Stimulated activated naive B cell treated with anti-CD40 and anti-IgM and Interleukin-4, amounts not matched to agents 10 μg/mL and 1 μg/mL and 100 μg/mL, for 72 hours (primary cell): ENCODE measurements around the gene MT1HL1.
"Not testable (repeated sequence)": the region's sequence is repeated elsewhere in the genome, so short reads cannot be mapped to it uniquely, and the experiment has no call there.

Experiments
- ATAC-seq, 2 donors: fragments of 150-1000 bp; cut with Tn5 transposase; replicated peaks; 2 replicates each; pipeline ENCODE4 v1.10.0; 2021; ENCODE audit warnings: moderate library complexity in 1 of 2
- DNase-seq: peaks from one replicate; pipeline ENCODE4 v3.0.0; 2021
- H3K27ac Mint-ChIP-seq: one replicate; pipeline ENCODE4 v1.8.0; 2022; ENCODE audit warnings: mild to moderate bottlenecking, mixed read lengths
- H3K27me3 Mint-ChIP-seq, 2 donors: one replicate each; pipeline ENCODE4 v1.8.0; 2022; ENCODE audit warnings: mixed read lengths in 2 of 2
- H3K36me3 Mint-ChIP-seq, 2 donors: one replicate each; pipeline ENCODE4 v1.8.0; 2022; ENCODE audit warnings: mixed read lengths in 2 of 2, mild to moderate bottlenecking in 1 of 2
- H3K4me1 Mint-ChIP-seq, 2 donors: one replicate each; pipeline ENCODE4 v1.8.0; 2022; ENCODE audit warnings: mixed read lengths in 2 of 2, mild to moderate bottlenecking in 1 of 2
- H3K4me3 Mint-ChIP-seq, 2 donors: one replicate each; pipeline ENCODE4 v1.8.0; 2022; ENCODE audit warnings: mild to moderate bottlenecking in 2 of 2, mixed read lengths in 2 of 2, moderate library complexity in 1 of 2
- H3K9me3 Mint-ChIP-seq, 2 donors: one replicate each; pipeline ENCODE4 v1.8.0; 2022; ENCODE audit warnings: mixed read lengths in 2 of 2, mild to moderate bottlenecking in 1 of 2

MT1HL1 gene

GRCh38 chr1:236978740-236979139, 25.5 kb downstream of the MT1HL1 start:
- Mint-ChIP-seq H3K9me3 (peaks cover 0 to 4% of the 10 kb centered on the region in 2 donors), H3K36me3 (no peaks in the 10 kb centered on the region), H3K27ac (no peak overlapping the region), H3K4me3 (no peak overlapping the region), H3K27me3 (peaks cover 0 to 6% of the 10 kb centered on the region in 2 donors), H3K4me1 (no peaks in the 10 kb centered on the region)
- DNase-seq (no peak), ATAC-seq (no peak)

- Mint-ChIP-seq H3K9me3 (peaks cover 0 to 8% of the 10 kb centered on the region in 2 donors), H3K36me3 (no peaks in the 10 kb centered on the region), H3K4me3 (no peak overlapping the region), H3K4me1 (no peaks in the 10 kb centered on the region), H3K27me3 (peaks cover 0 to 19% of the 10 kb centered on the region in 2 donors), H3K27ac (no peak overlapping the region)
- no peak for DNase-seq
- ATAC-seq: no peak
These were observed 28.8 kb downstream of the MT1HL1 start for GRCh38 chr1:236975461-236975860.

GRCh38 chr1:236974025-236974424, 30.2 kb downstream of the MT1HL1 start:
- not testable (repeated sequence) for DNase-seq, H3K4me1 Mint-ChIP-seq, H3K27ac Mint-ChIP-seq, H3K9me3 Mint-ChIP-seq, H3K36me3 Mint-ChIP-seq, ATAC-seq, H3K4me3 Mint-ChIP-seq
- H3K27me3 Mint-ChIP-seq: peaks cover 0 to 19% of the 10 kb centered on the region in 2 donors

GRCh38 chr1:236966636-236967035, 37.6 kb downstream of the MT1HL1 start:
- DNase-seq (no peak), ATAC-seq (no peak)
- Mint-ChIP-seq H3K9me3 (peaks cover 1 to 6% of the 10 kb centered on the region in 2 donors), H3K4me1 (no peaks in the 10 kb centered on the region), H3K4me3 (no peak overlapping the region), H3K27me3 (peaks cover 6 to 11% of the 10 kb centered on the region in 2 donors), H3K36me3 (no peaks in the 10 kb centered on the region), H3K27ac (no peak overlapping the region)

- no peaks in the 10 kb centered on the region for H3K36me3 Mint-ChIP-seq
- no peak for ATAC-seq
- H3K9me3 Mint-ChIP-seq: peaks cover 10 to 18% of the 10 kb centered on the region in 2 donors
- no peaks in the 10 kb centered on the region for H3K4me1 Mint-ChIP-seq
- peaks cover 8 to 15% of the 10 kb centered on the region in 2 donors for H3K27me3 Mint-ChIP-seq
- no peak for DNase-seq
- H3K27ac Mint-ChIP-seq: no peak overlapping the region
- H3K4me3 Mint-ChIP-seq: no peak overlapping the region
These were observed 40.3 kb downstream of the MT1HL1 start for GRCh38 chr1:236963920-236964319.

- DNase-seq (no peak), ATAC-seq (no peak)
- Mint-ChIP-seq H3K27me3 (peaks cover 10 to 18% of the 10 kb centered on the region in 2 donors), H3K36me3 (no peaks in the 10 kb centered on the region), H3K4me3 (no peak overlapping the region), H3K27ac (no peak overlapping the region), H3K9me3 (peaks cover 21 to 29% of the 10 kb centered on the region in 2 donors), H3K4me1 (no peaks in the 10 kb centered on the region)
These were observed 45.1 kb downstream of the MT1HL1 start for GRCh38 chr1:236959112-236959511.

- Mint-ChIP-seq H3K9me3 (peaks cover 18 to 38% of the 10 kb centered on the region in 2 donors), H3K36me3 (no peaks in the 10 kb centered on the region), H3K4me3 (no peak overlapping the region), H3K4me1 (no peaks in the 10 kb centered on the region), H3K27me3 (peaks cover 6 to 18% of the 10 kb centered on the region in 2 donors), H3K27ac (no peak overlapping the region)
- ATAC-seq (no peak), DNase-seq (no peak)
These were observed 47.0 kb downstream of the MT1HL1 start for GRCh38 chr1:236957235-236957634.
